ENCODE measurements around the gene TARS2. TPM values are rescaled to one million over a fixed set of nuclear protein-coding genes. Genes with fewer than 3 reads are reported as not detected.

The TARS2 gene
- total RNA-seq, 1 experiment from 2014 or later = 42.9 TPM

GRCh38 chr1:150516616-150517015 lies 29.4 kb downstream of the TARS2 start:
- Mint-ChIP-seq H3K4me1 (peaks cover 12% of the 10 kb centered on the region), H3K27ac (peak overlapping the region; percentile 30), H3K27me3 (ENCODE audit: low read depth) (no peaks in the 10 kb centered on the region; the same call in 1 of the 2 replicates), H3K9me3 (no peaks in the 10 kb centered on the region), H3K36me3 (peaks cover 4% of the 10 kb centered on the region; the same call in 1 of the 2 replicates), H3K4me3 (peak overlapping the region; percentile 79)
- CTCF ChIA-PET = interaction anchor here (0.6 to 9.7 kb wide), 12 partner anchors 12 to 348 kb away, joined by 3 to 139 read pairs (median 4); partner anchors contain the start of genes GOLPH3L and MCL1
- TF ChIP-seq USF2 (CRISPR knock-in tag; IDR thresholded peaks at IDR 0.05) = no peak
- no peak for TF ChIP-seq MLX (CRISPR knock-in tag; IDR thresholded peaks at IDR 0.05)
- no peak for TF ChIP-seq FOXP4 (CRISPR knock-in tag; IDR thresholded peaks at IDR 0.05)
- TF ChIP-seq ATF2 (CRISPR knock-in tag; IDR thresholded peaks at IDR 0.05; ENCODE audit: borderline replicate concordance, low read depth) = no peak
- TF ChIP-seq HMGXB4 (CRISPR knock-in tag; IDR thresholded peaks at IDR 0.05) = no peak
- TF ChIP-seq GRHL2 (CRISPR knock-in tag; IDR thresholded peaks at IDR 0.05; ENCODE audit: insufficient replicate concordance, severe bottlenecking) = no peak
- TF ChIP-seq USF1 (CRISPR knock-in tag; IDR thresholded peaks at IDR 0.05) = no peak
- TF ChIP-seq TEAD4 (CRISPR knock-in tag; IDR thresholded peaks at IDR 0.05) = no peak
- no peak for TF ChIP-seq ZBTB21 (CRISPR knock-in tag; IDR thresholded peaks at IDR 0.05; ENCODE audit: borderline replicate concordance)
- DNase-seq (ENCODE audit: low spot score) = no peak
- ATAC-seq = no peak
- POLR2A ChIA-PET = interaction anchor here (0.6 to 1.6 kb wide), 4 partner anchors 21 to 58 kb away, joined by 3 to 6 read pairs (median 3); partner anchors contain the start of gene TARS2

GRCh38 chr1:150521196-150521968 lies 34.2 kb downstream of the TARS2 start:
- ChIA-PET CTCF (interaction anchor here (9.7 kb wide), 1 partner anchor 13 kb away, joined by 139 read pairs; no protein-coding TSS in a partner anchor), POLR2A (no interaction called here)
- no peak for ATAC-seq
- TF ChIP-seq NR3C1 (CRISPR knock-in tag; conservative IDR thresholded peaks at IDR 0.05; ENCODE audit: low read depth) = no peak
- no peak for TF ChIP-seq HMGXB4 (CRISPR knock-in tag; IDR thresholded peaks at IDR 0.05)
- no peak for TF ChIP-seq FOXP4 (CRISPR knock-in tag; IDR thresholded peaks at IDR 0.05)
- no peak for TF ChIP-seq ZNF423 (CRISPR knock-in tag; IDR thresholded peaks at IDR 0.05)
- no peak for TF ChIP-seq ATF3 (CRISPR knock-in tag; conservative IDR thresholded peaks at IDR 0.05)
- no peak for TF ChIP-seq ZNF219 (CRISPR knock-in tag; IDR thresholded peaks at IDR 0.05; ENCODE audit: borderline replicate concordance)
- no peak for TF ChIP-seq ERG (CRISPR knock-in tag; IDR thresholded peaks at IDR 0.05)
- DNase-seq (ENCODE audit: low spot score) = no peak
- Mint-ChIP-seq H3K4me3 (no peak overlapping the region), H3K27me3 (ENCODE audit: low read depth) (no peaks in the 10 kb centered on the region; the same call in 1 of the 2 replicates), H3K36me3 (no peaks in the 10 kb centered on the region), H3K4me1 (peaks cover 9% of the 10 kb centered on the region), H3K27ac (no peak overlapping the region), H3K9me3 (no peaks in the 10 kb centered on the region)

Measured in WTC11 (cell line).